ENCODE data around the gene SLF2.

SLF2 gene

GRCh38 chr10:101003639-101004206 is 91.0 kb downstream of the SLF2 start:
- no peak for DNase-seq

GRCh38 chr10:101005361-101005760 is 92.6 kb downstream of the SLF2 start:
- no peak for DNase-seq

GRCh38 chr10:101005869-101006567 is 93.3 kb downstream of the SLF2 start:
- no peak for DNase-seq

GRCh38 chr10:101006593-101007098 is 93.9 kb downstream of the SLF2 start:
- no peak for DNase-seq

GRCh38 chr10:101007099-101007711 is 94.4 kb downstream of the SLF2 start:
- no peak for DNase-seq

- no peak for DNase-seq
These were observed 95.4 kb downstream of the SLF2 start for GRCh38 chr10:101007915-101008822.

- DNase-seq = no peak
These were observed 96.2 kb downstream of the SLF2 start for GRCh38 chr10:101008823-101009423.

GRCh38 chr10:101010329-101010728 is 97.6 kb downstream of the SLF2 start:
- DNase-seq = no peak

GRCh38 chr10:101011517-101012423 is 99.0 kb downstream of the SLF2 start:
- no peak for DNase-seq

GRCh38 chr10:101012525-101013364 is 100.0 kb downstream of the SLF2 start:
- peak; percentile 81 for DNase-seq

GRCh38 chr10:101013365-101013825 is 100.6 kb downstream of the SLF2 start:
- DNase-seq = no peak

GRCh38 chr10:101014230-101014884 is 101.6 kb downstream of the SLF2 start:
- DNase-seq = peak; percentile 79
